Dedifferentiated amniotic fluid mesenchymal stem cell (primary cell): Measurements from ENCODE around the gene TAL2.

ENCODE experiments used
- DNase-seq: peaks from one replicate; pipeline ENCODE4 v3.0.0-alpha.2; 2016; ENCODE audit errors: extremely low spot score

The TAL2 gene

GRCh38 chr9:105708405-105708804 is 46.1 kb downstream of the TAL2 start:
- DNase-seq: no peak

GRCh38 chr9:105710638-105711037 is 48.4 kb downstream of the TAL2 start:
- no peak for DNase-seq

GRCh38 chr9:105711867-105712266 is 49.6 kb downstream of the TAL2 start:
- no peak for DNase-seq

- DNase-seq: no peak
These were observed 50.0 kb downstream of the TAL2 start for GRCh38 chr9:105712297-105712696.
